GM10266 (cell line): ENCODE data around the gene VPS52.

ENCODE experiments used
- DNase-seq: peaks from one replicate; pipeline ENCODE4 v3.0.0; 2012; ENCODE audit errors: extremely low spot score
- TF ChIP-seq, protein P1 (sequence below): IDR thresholded peaks from 2 replicates; pipeline ENCODE4 v1.5.1; 2012; ENCODE audit warnings: mild to moderate bottlenecking, low read depth; ENCODE audit not compliant: control insufficient read depth, insufficient read depth; ENCODE audit errors: missing control alignments

The VPS52 gene

DNA sequence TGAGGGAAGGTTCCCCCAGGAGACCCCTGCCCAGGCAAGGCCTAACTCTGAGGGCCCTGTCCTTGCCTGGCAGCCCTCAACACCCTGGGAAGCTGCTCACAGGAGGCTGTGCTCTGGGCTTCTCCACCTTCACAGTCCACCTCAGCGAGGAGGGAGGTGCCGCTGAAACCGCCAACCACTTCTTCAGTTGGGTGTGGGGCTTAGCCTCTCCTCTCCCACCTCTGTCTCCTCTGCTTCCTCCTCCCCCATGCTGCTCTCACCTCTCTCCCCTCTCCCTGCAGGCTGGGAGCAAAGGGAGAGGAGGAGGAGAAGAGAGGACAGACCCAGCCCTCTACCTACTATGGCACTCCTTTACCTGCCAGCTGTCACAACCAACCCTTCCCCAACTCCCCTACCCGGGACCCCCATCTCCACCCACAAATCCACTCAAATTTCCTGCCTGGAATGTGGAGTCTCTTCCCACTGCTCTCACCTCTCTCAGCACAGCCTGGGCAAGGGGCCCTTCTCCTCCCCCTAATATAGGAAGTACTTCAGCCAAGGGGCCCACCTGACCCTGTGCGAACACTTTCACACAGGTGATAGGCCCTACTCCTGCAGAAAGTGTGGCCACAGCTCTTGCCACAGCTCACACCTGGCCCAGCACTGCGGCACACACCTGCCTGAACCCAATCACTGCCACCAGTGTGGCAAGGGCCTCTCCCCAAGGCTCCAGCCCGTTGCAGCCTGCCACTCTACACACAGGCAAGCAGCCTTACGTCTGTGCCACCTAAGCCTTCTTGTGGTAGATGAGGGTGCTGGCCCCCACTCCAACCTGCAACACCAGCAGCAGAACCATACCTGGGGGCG lies 56.2 kb downstream of the VPS52 start:
- DNase-seq = no peak
- TF ChIP-seq, protein P1, sequence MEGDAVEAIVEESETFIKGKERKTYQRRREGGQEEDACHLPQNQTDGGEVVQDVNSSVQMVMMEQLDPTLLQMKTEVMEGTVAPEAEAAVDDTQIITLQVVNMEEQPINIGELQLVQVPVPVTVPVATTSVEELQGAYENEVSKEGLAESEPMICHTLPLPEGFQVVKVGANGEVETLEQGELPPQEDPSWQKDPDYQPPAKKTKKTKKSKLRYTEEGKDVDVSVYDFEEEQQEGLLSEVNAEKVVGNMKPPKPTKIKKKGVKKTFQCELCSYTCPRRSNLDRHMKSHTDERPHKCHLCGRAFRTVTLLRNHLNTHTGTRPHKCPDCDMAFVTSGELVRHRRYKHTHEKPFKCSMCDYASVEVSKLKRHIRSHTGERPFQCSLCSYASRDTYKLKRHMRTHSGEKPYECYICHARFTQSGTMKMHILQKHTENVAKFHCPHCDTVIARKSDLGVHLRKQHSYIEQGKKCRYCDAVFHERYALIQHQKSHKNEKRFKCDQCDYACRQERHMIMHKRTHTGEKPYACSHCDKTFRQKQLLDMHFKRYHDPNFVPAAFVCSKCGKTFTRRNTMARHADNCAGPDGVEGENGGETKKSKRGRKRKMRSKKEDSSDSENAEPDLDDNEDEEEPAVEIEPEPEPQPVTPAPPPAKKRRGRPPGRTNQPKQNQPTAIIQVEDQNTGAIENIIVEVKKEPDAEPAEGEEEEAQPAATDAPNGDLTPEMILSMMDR = no peak

DNA sequence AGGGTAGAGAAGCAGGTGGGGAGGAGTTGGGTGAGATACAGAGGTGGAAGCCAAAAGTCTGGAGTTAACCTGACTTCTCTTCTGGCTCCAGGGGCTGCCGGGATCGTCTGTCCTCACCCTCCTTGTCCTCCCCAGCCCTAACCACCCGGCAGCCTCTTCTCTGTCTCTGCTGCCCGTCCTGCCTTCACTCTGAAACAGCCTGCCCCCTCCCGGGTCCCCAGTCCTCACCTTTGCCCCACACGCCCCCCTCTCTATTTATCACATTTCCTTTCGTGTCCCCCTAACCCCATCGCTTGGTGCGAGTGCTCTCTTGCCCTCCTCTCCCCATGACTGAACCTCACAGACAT lies 57.7 kb downstream of the VPS52 start:
- peak; percentile 19 for DNase-seq
- TF ChIP-seq, protein P1 = no peak

DNA sequence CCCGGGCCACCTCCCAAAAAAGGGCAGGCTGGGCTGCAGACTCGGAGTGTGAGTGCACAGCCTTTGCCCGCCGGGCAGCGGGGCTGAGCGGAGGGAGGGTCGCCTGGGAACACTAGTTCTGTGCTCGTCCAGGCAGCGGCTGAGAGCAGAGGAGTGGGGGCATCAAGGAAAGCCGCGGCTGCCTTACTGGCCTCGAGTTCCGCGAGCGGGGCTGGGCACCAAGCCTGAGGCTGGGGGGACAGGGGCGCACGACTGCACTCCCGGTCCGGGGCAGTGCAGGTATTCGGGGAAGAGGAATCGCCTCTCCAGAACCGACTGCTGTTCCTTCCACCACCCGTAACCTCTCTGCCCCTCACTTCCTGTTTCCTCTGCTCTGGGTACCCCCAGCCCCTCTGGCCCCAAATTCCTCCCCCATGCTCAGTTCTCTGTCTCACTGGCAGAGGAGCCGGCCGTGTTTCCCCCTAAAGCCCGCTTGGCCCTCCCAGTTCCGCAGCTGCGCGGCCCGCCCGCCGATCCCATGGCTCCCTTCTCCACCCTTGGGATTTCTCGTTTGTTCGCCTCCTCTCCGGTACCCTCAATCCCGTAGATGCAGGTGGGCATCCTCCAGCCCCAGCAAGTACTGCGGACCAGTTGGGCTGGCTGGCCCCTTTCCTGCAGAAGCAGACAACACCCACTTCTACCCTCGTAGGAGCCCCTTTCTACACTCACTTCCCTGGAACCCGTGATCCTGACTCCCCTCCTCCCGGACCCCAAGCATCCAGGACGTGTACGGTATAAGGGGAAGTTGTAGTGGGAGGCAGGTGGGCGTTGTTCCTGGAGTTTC lies 58.3 kb downstream of the VPS52 start:
- TF ChIP-seq, protein P1 = no peak
- peak; percentile 44 for DNase-seq

DNA sequence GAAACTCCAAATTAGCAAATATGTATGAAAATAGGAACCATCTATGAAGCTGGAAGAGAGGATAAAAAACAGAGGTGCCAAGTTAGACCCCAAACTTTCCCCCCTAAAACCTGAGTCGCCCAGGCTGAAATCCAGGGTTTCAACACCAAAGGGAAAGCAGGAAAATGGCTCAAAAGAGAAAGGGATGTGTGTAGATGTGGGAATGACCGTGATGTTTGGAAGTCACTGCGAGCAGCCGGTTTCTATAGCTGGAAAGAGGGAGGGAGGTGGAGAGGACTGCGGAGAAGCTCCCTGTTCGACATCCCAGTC lies 58.9 kb downstream of the VPS52 start:
- TF ChIP-seq, protein P1 = no peak
- DNase-seq = no peak

DNA sequence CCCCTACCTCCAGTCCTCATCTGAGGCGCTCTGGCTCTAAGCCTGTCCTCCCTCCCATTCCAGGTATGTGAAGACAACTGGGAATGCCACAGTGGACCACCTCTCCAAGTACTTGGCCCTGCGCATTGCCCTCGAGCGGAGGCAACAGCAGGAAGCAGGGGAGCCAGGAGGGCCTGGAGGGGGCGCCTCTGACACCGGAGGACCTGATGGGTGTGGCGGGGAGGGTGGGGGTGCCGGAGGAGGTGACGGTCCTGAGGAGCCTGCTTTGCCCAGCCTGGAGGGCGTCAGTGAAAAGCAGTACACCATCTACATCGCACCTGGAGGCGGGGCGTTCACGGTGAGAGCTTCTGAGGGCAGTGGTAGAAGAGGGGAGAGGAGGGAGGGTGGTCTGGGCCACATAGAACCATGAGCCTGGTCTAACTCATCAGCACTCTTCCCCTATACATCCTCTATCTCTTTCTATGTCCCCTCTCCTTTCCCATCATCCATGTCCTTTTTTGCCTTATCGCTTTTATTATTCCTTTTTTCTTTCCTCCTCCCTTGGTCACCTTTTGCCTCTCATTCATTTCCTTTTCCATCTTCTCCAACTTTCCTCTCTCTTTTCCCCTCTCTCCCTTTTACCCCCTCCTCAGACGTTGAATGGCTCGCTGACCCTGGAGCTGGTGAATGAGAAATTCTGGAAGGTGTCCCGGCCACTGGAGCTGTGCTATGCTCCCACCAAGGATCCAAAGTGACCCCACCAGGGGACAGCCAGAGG lies 59.8 kb downstream of the VPS52 start:
- TF ChIP-seq, protein P1 = no peak
- DNase-seq = no peak

DNA sequence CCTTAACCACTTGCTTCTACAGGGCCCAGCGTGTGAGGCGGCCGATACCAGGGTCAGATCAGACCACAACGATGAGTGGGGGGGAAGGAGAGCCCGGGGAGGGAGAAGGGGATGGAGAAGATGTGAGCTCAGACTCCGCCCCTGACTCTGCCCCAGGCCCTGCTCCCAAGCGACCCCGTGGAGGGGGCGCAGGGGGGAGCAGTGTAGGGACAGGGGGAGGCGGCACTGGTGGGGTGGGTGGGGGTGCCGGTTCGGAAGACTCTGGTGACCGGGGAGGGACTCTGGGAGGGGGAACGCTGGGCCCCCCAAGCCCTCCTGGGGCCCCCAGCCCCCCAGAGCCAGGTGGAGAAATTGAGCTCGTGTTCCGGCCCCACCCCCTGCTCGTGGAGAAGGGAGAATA lies 60.5 kb downstream of the VPS52 start:
- TF ChIP-seq, protein P1 = no peak
- no peak for DNase-seq

DNA sequence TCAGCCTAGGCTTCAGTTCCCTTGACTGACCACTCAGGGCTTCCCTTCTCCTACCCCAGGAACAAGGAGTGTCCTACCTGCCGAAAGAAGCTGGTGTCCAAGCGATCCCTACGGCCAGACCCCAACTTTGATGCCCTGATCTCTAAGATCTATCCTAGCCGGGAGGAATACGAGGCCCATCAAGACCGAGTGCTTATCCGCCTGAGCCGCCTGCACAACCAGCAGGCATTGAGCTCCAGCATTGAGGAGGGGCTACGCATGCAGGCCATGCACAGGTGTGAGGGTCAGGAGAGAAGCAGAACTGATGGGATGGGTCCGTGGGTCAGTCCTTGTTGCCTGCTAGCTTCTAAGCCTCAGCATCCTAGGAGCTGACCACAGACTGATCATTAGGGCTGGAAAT lies 61.8 kb downstream of the VPS52 start:
- TF ChIP-seq, protein P1 = no peak
- DNase-seq = no peak
